NB4 (cell line): ENCODE data around the gene CD93.

ENCODE experiments used
- CTCF ChIP-seq: IDR thresholded peaks from one replicate; pipeline ENCODE4 v1.5.1; 2012; ENCODE audit warnings: low read depth, low read length
- MAX ChIP-seq: IDR thresholded peaks from 2 replicates; pipeline ENCODE4 v1.6.1; 2011; ENCODE audit warnings: low read depth, low read length
- MYC ChIP-seq: IDR thresholded peaks from 2 replicates; pipeline ENCODE4 v1.6.1; 2011; ENCODE audit warnings: low read depth, low read length
- POLR2A ChIP-seq: IDR thresholded peaks from 2 replicates; pipeline ENCODE4 v1.6.1; 2011; ENCODE audit warnings: mild to moderate bottlenecking; ENCODE audit not compliant: insufficient read length; ENCODE audit errors: extremely low read depth

GRCh38 chr20:23050847-23051627 lies 35.1 kb downstream of the CD93 start:
- TF ChIP-seq POLR2A (peak; percentile 44), CTCF (peak; percentile 91), MAX (peak; percentile 93), MYC (peak; percentile 96)
